ENCODE data around the gene SUSD5.

GRCh38 chr3:33145901-33146580, 72.6 kb downstream of the SUSD5 start:
- TF ChIP-seq SIN3A (IDR thresholded peaks at IDR 0.05; ENCODE audit: borderline replicate concordance, insufficient read depth, low read length) (no peak), POLR2AphosphoS5 (IDR thresholded peaks at IDR 0.05; ENCODE audit: low read depth, low read length) (no peak), REST (IDR thresholded peaks at IDR 0.05; ENCODE audit: insufficient read depth in 1 of 2, low read depth in 2 of 2, low read length in 2 of 2) (no peak), TAF1 (IDR thresholded peaks at IDR 0.05; ENCODE audit: borderline replicate concordance, insufficient read depth, low read length) (no peak), FOXP2 (optimal IDR thresholded peaks at IDR 0.05; ENCODE audit: borderline replicate concordance, extremely low read depth, extremely low read length, insufficient read depth) (no peak)
